OCI-LY3 (cell line): ENCODE results near the gene PRCD.

ENCODE experiments used
- CTCF ChIP-seq: fragments of 200-600, 300-600 bp; sonication (generic); IDR thresholded peaks from 2 replicates; pipeline ENCODE4 v1.5.1; 2014; ENCODE audit warnings: antibody characterized with exemption, low read length, low read depth
- EZH2phosphoT487 ChIP-seq: fragments of 200-600 bp; shearing (Covaris generic); IDR thresholded peaks from 2 replicates; pipeline ENCODE4 v1.6.1; 2018; ENCODE audit warnings: antibody characterized with exemption, mixed run types, low read depth

- TF ChIP-seq CTCF (no peak), EZH2phosphoT487 (no peak)
Measured at GRCh38 chr17:76538941-76539570, 788 bp upstream of the PRCD start.
